Muscle layer of duodenum (tissue), 2 donors: ENCODE data around the gene RTN4RL1.
A peak's percentile ranks its signal among the peaks of the same experiment; 100 is the strongest.

Source experiments
- H3K27ac ChIP-seq: one replicate; pipeline ENCODE4 v1.7.0; 2013; ENCODE audit warnings: mild to moderate bottlenecking, low read length
- H3K27me3 ChIP-seq: one replicate; pipeline ENCODE4 v1.7.0; 2013; ENCODE audit warnings: low read depth, mild to moderate bottlenecking, control low read depth, low read length
- H3K36me3 ChIP-seq, 2 donors: one replicate each; pipeline ENCODE4 v1.7.0; 2013; ENCODE audit warnings: low read length in 2 of 2, control low read depth in 1 of 2, mild to moderate bottlenecking in 1 of 2; ENCODE audit not compliant: insufficient read depth in 2 of 2, control insufficient read depth in 1 of 2
- H3K4me1 ChIP-seq, 2 donors: one replicate each; pipeline ENCODE4 v1.7.0; 2013; ENCODE audit warnings: low read length in 2 of 2, mild to moderate bottlenecking in 2 of 2, control low read depth in 1 of 2, moderate library complexity in 1 of 2; ENCODE audit not compliant: insufficient read depth in 2 of 2, control insufficient read depth in 1 of 2
- H3K4me3 ChIP-seq, 2 donors: one replicate each; pipeline ENCODE4 v1.7.0; 2013; ENCODE audit warnings: low read length in 2 of 2, low read depth in 1 of 2, mild to moderate bottlenecking in 1 of 2
- H3K9me3 ChIP-seq, 2 donors: one replicate each; pipeline ENCODE4 v1.7.0; 2013; ENCODE audit warnings: low read length in 2 of 2, control low read depth in 1 of 2, mild to moderate bottlenecking in 1 of 2; ENCODE audit not compliant: control insufficient read depth in 1 of 2
- donor health status: healthy.

Gene RTN4RL1

DNA sequence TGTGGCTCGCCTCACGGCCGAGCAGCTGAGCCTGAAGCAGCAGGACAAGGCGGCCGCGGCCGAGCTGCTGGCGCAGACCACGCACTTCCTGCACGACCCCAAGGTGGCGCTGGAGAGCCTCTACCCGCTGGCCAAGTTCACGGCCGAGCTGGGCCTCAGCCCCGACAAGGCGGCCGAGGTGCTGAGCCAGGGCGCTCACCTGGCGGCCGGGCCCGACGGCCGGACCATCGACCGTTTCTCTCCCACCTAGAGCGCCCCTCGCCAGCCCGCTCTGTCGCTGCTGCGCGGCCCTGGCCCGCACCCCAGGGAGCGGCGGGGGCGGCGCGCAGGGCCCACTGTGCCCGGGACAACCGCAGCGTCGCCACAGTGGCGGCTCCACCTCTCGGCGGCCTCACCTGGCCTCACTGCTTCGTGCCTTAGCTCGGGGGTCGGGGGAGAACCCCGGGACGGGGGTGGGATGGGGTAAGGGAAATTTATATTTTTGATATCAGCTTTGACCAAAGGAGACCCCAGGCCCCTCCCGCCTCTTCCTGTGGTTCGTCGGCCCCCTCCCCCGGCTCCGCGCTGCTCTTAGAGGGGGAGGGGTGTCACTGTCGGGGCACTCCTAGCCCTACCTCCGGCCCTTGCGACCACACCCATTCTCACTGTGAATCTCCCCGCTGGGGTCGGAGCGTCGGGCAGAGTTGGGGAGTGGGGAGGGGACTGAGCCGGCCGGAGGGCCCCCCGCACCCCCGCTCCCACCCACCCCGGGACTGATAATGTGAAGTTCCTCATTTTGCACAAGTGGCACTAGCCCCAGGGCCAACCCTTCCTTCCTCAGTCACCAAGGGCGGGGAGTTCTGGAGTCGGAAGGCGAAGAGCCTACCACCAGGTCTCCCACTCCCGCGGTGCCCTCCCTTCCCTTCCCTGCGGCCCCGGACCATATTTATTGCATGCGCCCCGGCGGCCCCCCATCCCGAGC lies 33.7 kb upstream of the RTN4RL1 start:
- Histone ChIP-seq H3K27ac (peak overlapping the region; percentile 56), H3K27me3 (no peaks in the 10 kb centered on the region), H3K36me3 (peaks cover 7 to 13% of the 10 kb centered on the region in 2 donors), H3K4me1 (peaks cover 13 to 74% of the 10 kb centered on the region in 2 donors), H3K4me3 (peak overlapping the region in 1 of 2 donors; percentile 68), H3K9me3 (no peaks in the 10 kb centered on the region)

- no peaks in the 10 kb centered on the region for H3K27me3 ChIP-seq
- no peaks in the 10 kb centered on the region for H3K9me3 ChIP-seq
- no peak overlapping the region for H3K27ac ChIP-seq
- H3K36me3 ChIP-seq, result peaks cover 3 to 5% of the 10 kb centered on the region in 2 donors
- peaks cover 12 to 71% of the 10 kb centered on the region in 2 donors for H3K4me1 ChIP-seq
- H3K4me3 ChIP-seq, result peak overlapping the region in 1 of 2 donors; percentile 68
These were observed 32.8 kb upstream of the RTN4RL1 start for GRCh38 chr17:2057760-2058585.

GRCh38 chr17:2057175-2057759 lies 32.1 kb upstream of the RTN4RL1 start:
- H3K4me3 ChIP-seq, result peak overlapping the region in 1 of 2 donors; percentile 68
- no peaks in the 10 kb centered on the region for H3K9me3 ChIP-seq
- peaks cover 5 to 68% of the 10 kb centered on the region in 2 donors for H3K4me1 ChIP-seq
- H3K36me3 ChIP-seq, result peaks cover 3 to 5% of the 10 kb centered on the region in 2 donors
- no peaks in the 10 kb centered on the region for H3K27me3 ChIP-seq
- H3K27ac ChIP-seq, result no peak overlapping the region

- H3K4me3 ChIP-seq, result peak overlapping the region; percentile 46 to 68
These were observed 31.4 kb upstream of the RTN4RL1 start for GRCh38 chr17:2056206-2057174.

GRCh38 chr17:2055292-2056205 lies 30.4 kb upstream of the RTN4RL1 start:
- Histone ChIP-seq H3K4me3 (peak overlapping the region in 1 of 2 donors; percentile 74), H3K27ac (peak overlapping the region; percentile 51), H3K4me1 (peaks cover 0 to 65% of the 10 kb centered on the region in 2 donors), H3K27me3 (peaks cover 7% of the 10 kb centered on the region), H3K9me3 (no peaks in the 10 kb centered on the region), H3K36me3 (peaks cover 3 to 5% of the 10 kb centered on the region in 2 donors)

More at GRCh38 chr17:2056206-2057174, 31.4 kb upstream of the RTN4RL1 start:
- H3K9me3 ChIP-seq, result no peaks in the 10 kb centered on the region
- H3K27me3 ChIP-seq, result peaks cover 6% of the 10 kb centered on the region
- peaks cover 0 to 66% of the 10 kb centered on the region in 2 donors for H3K4me1 ChIP-seq
- peak overlapping the region; percentile 51 for H3K27ac ChIP-seq
- peaks cover 3 to 5% of the 10 kb centered on the region in 2 donors for H3K36me3 ChIP-seq

- Histone ChIP-seq H3K27ac (peak within 1 kb of the TSS; percentile 51), H3K36me3 (no peaks in the 10 kb centered on the region), H3K27me3 (peaks cover 7% of the 10 kb centered on the region), H3K4me1 (peaks cover 0 to 61% of the 10 kb centered on the region in 2 donors), H3K9me3 (no peaks in the 10 kb centered on the region), H3K4me3 (peak within 1 kb of the TSS; percentile 48 to 74)
These were observed 29.6 kb upstream of the RTN4RL1 start, which contains the start of gene HIC1 for GRCh38 chr17:2054512-2055291. TSS of gene HIC1 (plus strand) at chr17:2055103. CDS start at chr17:2056691, 1,588 bp downstream.

- peaks cover 7% of the 10 kb centered on the region for H3K27me3 ChIP-seq
- peak overlapping the region; percentile 48 to 74 for H3K4me3 ChIP-seq
- no peaks in the 10 kb centered on the region for H3K9me3 ChIP-seq
- H3K36me3 ChIP-seq, result no peaks in the 10 kb centered on the region
- H3K4me1 ChIP-seq, result peaks cover 0 to 60% of the 10 kb centered on the region in 2 donors
- H3K27ac ChIP-seq, result peak overlapping the region; percentile 51
These were observed 29.1 kb upstream of the RTN4RL1 start for GRCh38 chr17:2054262-2054511.

- Histone ChIP-seq H3K4me3 (peak overlapping the region; percentile 48 to 74), H3K9me3 (no peaks in the 10 kb centered on the region), H3K27ac (peak overlapping the region; percentile 51), H3K27me3 (peaks cover 7% of the 10 kb centered on the region), H3K4me1 (peaks cover 0 to 60% of the 10 kb centered on the region in 2 donors), H3K36me3 (no peaks in the 10 kb centered on the region)
These were observed 28.5 kb upstream of the RTN4RL1 start for GRCh38 chr17:2053380-2054261.
